ENCODE results near the gene DEPDC7.

GRCh38 chr11:32972781-32973180 is 42.9 kb upstream of the DEPDC7 start:
- no peak for TF ChIP-seq BHLHE40 (IDR thresholded peaks at IDR 0.05; ENCODE audit: borderline replicate concordance)
- TF ChIP-seq SP1 (IDR thresholded peaks at IDR 0.05) = no peak
- no peak for TF ChIP-seq NFRKB (IDR thresholded peaks at IDR 0.05)
- TF ChIP-seq ZNF384 (IDR thresholded peaks at IDR 0.05) = no peak
- no peak for TF ChIP-seq HDGF (IDR thresholded peaks at IDR 0.05; ENCODE audit: borderline replicate concordance)
- no peak for TF ChIP-seq FOXA1 (IDR thresholded peaks at IDR 0.05)
- no peak for TF ChIP-seq LEF1 (IDR thresholded peaks at IDR 0.05; ENCODE audit: borderline replicate concordance)
- no peak for TF ChIP-seq TARDBP (IDR thresholded peaks at IDR 0.05)
- no peak for TF ChIP-seq ELF4 (IDR thresholded peaks at IDR 0.05)
- no peak for TF ChIP-seq CTBP1 (IDR thresholded peaks at IDR 0.05; ENCODE audit: borderline replicate concordance)

Data from HEK293T (cell line).